Large intestine (tissue), 3 donors: ENCODE data around the gene ALKBH5. TPM values are rescaled to one million over a fixed set of nuclear protein-coding genes. Genes with fewer than 3 reads are reported as not detected.

Experiments
- DNase-seq, 2 donors: peaks; one replicate each; pipeline versions ENCODE4 v3.0.0 to v3.0.0-alpha.2; 2013
- H3K27ac ChIP-seq: one replicate; pipeline ENCODE4 v1.5.1; 2013; ENCODE audit warnings: low read length
- H3K27me3 ChIP-seq: 2 replicates; pipeline ENCODE4 v1.6.1; 2013; ENCODE audit warnings: low read length; ENCODE audit not compliant: control insufficient read depth, insufficient read depth
- H3K36me3 ChIP-seq: 2 replicates; pipeline ENCODE4 v1.6.1; 2013; ENCODE audit warnings: low read length; ENCODE audit not compliant: control insufficient read depth, insufficient read depth
- H3K4me1 ChIP-seq: one replicate; pipeline ENCODE4 v1.6.1; 2013; ENCODE audit warnings: low read length; ENCODE audit not compliant: control insufficient read depth, insufficient read depth
- H3K4me3 ChIP-seq: one replicate; pipeline ENCODE4 v1.5.1; 2013; ENCODE audit warnings: low read length
- H3K9me3 ChIP-seq: one replicate; pipeline ENCODE4 v1.6.1; 2013; ENCODE audit warnings: mild to moderate bottlenecking, low read depth, low read length, moderate library complexity; ENCODE audit not compliant: control insufficient read depth
- WGBS: methylation state at CpG from one replicate; pipeline ENCODE4 v1.1.5; 2013; ENCODE audit warnings: low lambda C conversion rate; ENCODE audit not compliant: insufficient coverage; 5-methylcytosine and 5-hydroxymethylcytosine counted together
- polyA plus RNA-seq: library from polyadenylated mRNA; unstranded; fragments of 120-200 nt; gene quantifications from one replicate; pipeline ENCODE4 v1.2.1, GENCODE V29; 2013

Gene ALKBH5
- polyA plus RNA-seq, 1 donor, result 59.0 TPM

DNA sequence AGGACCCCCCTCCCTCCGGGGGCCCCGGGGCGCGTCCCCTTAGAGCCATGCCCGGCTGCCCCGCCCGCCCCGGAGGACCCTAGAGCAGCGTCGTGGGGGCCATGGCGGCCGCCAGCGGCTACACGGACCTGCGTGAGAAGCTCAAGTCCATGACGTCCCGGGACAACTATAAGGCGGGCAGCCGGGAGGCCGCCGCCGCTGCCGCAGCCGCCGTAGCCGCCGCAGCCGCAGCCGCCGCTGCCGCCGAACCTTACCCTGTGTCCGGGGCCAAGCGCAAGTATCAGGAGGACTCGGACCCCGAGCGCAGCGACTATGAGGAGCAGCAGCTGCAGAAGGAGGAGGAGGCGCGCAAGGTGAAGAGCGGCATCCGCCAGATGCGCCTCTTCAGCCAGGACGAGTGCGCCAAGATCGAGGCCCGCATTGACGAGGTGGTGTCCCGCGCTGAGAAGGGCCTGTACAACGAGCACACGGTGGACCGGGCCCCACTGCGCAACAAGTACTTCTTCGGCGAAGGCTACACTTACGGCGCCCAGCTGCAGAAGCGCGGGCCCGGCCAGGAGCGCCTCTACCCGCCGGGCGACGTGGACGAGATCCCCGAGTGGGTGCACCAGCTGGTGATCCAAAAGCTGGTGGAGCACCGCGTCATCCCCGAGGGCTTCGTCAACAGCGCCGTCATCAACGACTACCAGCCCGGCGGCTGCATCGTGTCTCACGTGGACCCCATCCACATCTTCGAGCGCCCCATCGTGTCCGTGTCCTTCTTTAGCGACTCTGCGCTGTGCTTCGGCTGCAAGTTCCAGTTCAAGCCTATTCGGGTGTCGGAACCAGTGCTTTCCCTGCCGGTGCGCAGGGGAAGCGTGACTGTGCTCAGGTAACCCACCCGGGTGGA lies 759 bp downstream of the ALKBH5 start:
- Histone ChIP-seq H3K27me3 (no peaks in the 10 kb centered on the region), H3K27ac (peak overlapping the region; percentile 78), H3K9me3 (no peaks in the 10 kb centered on the region), H3K4me3 (peak overlapping the region; percentile 86), H3K36me3 (peaks cover 23% of the 10 kb centered on the region), H3K4me1 (peaks cover 42% of the 10 kb centered on the region)
- no CpG with 5 or more reads among the region's 92 CpGs for whole genome bisulfite sequencing
- peak; percentile 34 to 71 for DNase-seq

GRCh38 chr17:18185391-18185790 lies 1.8 kb downstream of the ALKBH5 start:
- no peaks in the 10 kb centered on the region for H3K9me3 ChIP-seq
- H3K36me3 ChIP-seq, result peaks cover 29% of the 10 kb centered on the region
- peaks cover 45% of the 10 kb centered on the region for H3K4me1 ChIP-seq
- H3K4me3 ChIP-seq, result peak overlapping the region; percentile 86
- no peak for DNase-seq
- peak overlapping the region; percentile 55 for H3K27ac ChIP-seq
- H3K27me3 ChIP-seq, result no peaks in the 10 kb centered on the region
- no CpG with 5 or more reads among the region's 3 CpGs for WGBS

DNA sequence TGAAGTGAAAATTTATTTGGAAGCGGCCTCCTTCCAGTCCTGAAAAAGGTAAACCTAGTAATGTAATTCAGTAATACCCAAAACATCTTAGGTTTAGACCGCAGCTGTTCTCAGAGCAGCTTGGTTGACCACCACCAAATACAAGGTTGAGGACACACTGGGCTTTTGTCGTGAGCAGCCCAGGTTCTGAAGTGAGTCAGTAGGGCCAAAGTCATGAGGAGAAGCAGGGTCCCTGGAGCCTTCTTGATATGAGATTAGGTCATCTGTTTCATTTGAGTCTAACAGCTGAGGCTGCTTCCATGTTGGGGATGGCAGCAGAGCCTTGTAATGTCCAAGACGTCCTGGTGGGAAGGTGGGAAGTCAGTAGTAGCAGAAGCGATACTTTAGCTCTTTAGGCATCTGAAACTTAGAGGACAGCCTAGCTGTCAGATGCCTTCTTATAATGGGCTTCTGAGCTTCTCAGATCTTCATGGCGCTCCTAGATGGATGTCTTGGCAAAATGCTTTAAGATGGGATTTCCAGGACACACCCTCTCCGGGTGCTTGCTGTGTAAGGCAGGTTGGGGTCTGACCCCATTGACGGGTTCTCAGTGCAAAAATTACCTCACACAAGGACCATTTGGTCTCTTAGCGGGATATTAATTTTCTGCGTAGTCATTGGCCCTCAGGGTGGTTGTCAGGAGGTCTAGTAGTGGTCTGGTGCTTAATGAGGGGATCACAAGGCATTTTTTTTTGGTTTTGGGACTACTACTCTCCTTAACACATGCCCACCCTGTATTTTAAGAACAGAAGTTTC lies 2.4 kb downstream of the ALKBH5 start:
- peak overlapping the region; percentile 86 for H3K4me3 ChIP-seq

GRCh38 chr17:18186627-18186982 lies 3.0 kb downstream of the ALKBH5 start:
- H3K4me1 ChIP-seq, result peaks cover 48% of the 10 kb centered on the region
- no peak for DNase-seq
- WGBS, result no CpG with 5 or more reads among the region's 1 CpG
- no peak overlapping the region for H3K27ac ChIP-seq
- H3K36me3 ChIP-seq, result peaks cover 33% of the 10 kb centered on the region
- H3K9me3 ChIP-seq, result no peaks in the 10 kb centered on the region
- H3K4me3 ChIP-seq, result peak overlapping the region; percentile 86
- no peaks in the 10 kb centered on the region for H3K27me3 ChIP-seq

More for the DNA sequence above, 2.4 kb downstream of the ALKBH5 start:
- Histone ChIP-seq H3K9me3 (no peaks in the 10 kb centered on the region), H3K27me3 (no peaks in the 10 kb centered on the region), H3K27ac (peak overlapping the region; percentile 21), H3K36me3 (peaks cover 29% of the 10 kb centered on the region), H3K4me1 (peaks cover 49% of the 10 kb centered on the region)
- 40% methylated on average over 1 of the region's 10 CpGs for WGBS
- no peak for DNase-seq

GRCh38 chr17:18187226-18187625 lies 3.6 kb downstream of the ALKBH5 start:
- no peak for DNase-seq
- H3K4me3 ChIP-seq, result peak overlapping the region; percentile 86

GRCh38 chr17:18187821-18188761 lies 4.5 kb downstream of the ALKBH5 start:
- peaks cover 33% of the 10 kb centered on the region for H3K36me3 ChIP-seq
- no peaks in the 10 kb centered on the region for H3K27me3 ChIP-seq
- no peak for DNase-seq
- no CpG with 5 or more reads among the region's 9 CpGs for WGBS
- no peaks in the 10 kb centered on the region for H3K9me3 ChIP-seq
- no peak overlapping the region for H3K27ac ChIP-seq
- peaks cover 39% of the 10 kb centered on the region for H3K4me1 ChIP-seq
- peak overlapping the region; percentile 86 for H3K4me3 ChIP-seq

More at GRCh38 chr17:18187226-18187625, 3.6 kb downstream of the ALKBH5 start:
- H3K4me1 ChIP-seq, result peaks cover 42% of the 10 kb centered on the region
- WGBS, result no CpG with 5 or more reads among the region's 2 CpGs
- H3K27me3 ChIP-seq, result no peaks in the 10 kb centered on the region
- peaks cover 33% of the 10 kb centered on the region for H3K36me3 ChIP-seq
- H3K9me3 ChIP-seq, result no peaks in the 10 kb centered on the region
- no peak overlapping the region for H3K27ac ChIP-seq

GRCh38 chr17:18190628-18191235 lies 7.1 kb downstream of the ALKBH5 start:
- peaks cover 51% of the 10 kb centered on the region for H3K36me3 ChIP-seq
- H3K27me3 ChIP-seq, result no peaks in the 10 kb centered on the region
- no peak for DNase-seq
- no peak overlapping the region for H3K27ac ChIP-seq
- H3K4me1 ChIP-seq, result peaks cover 30% of the 10 kb centered on the region
- WGBS, result no CpG with 5 or more reads among the region's 3 CpGs
- H3K4me3 ChIP-seq, result no peak overlapping the region
- H3K9me3 ChIP-seq, result no peaks in the 10 kb centered on the region

DNA sequence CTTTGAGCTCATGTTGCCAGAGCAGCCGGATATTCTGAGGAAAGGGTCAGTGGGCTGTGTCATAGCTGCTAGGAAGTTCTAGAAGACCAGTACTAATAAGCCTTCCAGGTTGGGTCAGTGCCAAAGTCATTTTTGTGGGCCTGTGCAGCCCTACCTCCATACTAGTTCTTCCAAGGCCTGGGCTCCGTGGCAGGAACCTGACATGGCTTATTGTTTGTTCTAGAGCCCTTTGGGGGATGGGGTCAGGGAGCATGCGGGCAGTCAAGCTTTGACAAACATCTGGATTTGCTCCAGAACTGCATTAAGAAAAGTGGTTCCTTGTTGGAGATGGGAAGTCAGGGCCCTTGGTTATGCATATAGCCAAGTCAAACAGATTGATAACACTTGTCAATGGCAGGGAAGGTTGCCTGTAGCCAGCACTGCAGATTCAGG lies 7.6 kb downstream of the ALKBH5 start:
- H3K4me3 ChIP-seq, result no peak overlapping the region
- H3K9me3 ChIP-seq, result no peaks in the 10 kb centered on the region
- DNase-seq, result no peak
- WGBS, result no CpG with 5 or more reads among the region's 3 CpGs
- no peaks in the 10 kb centered on the region for H3K27me3 ChIP-seq
- peaks cover 54% of the 10 kb centered on the region for H3K36me3 ChIP-seq
- H3K27ac ChIP-seq, result no peak overlapping the region
- H3K4me1 ChIP-seq, result peaks cover 26% of the 10 kb centered on the region

GRCh38 chr17:18191967-18192366 lies 8.3 kb downstream of the ALKBH5 start:
- WGBS, result no CpG with 5 or more reads among the region's 2 CpGs
- no peaks in the 10 kb centered on the region for H3K27me3 ChIP-seq
- H3K27ac ChIP-seq, result no peak overlapping the region
- no peaks in the 10 kb centered on the region for H3K9me3 ChIP-seq
- H3K4me1 ChIP-seq, result peaks cover 22% of the 10 kb centered on the region
- DNase-seq, result no peak
- H3K4me3 ChIP-seq, result no peak overlapping the region
- H3K36me3 ChIP-seq, result peaks cover 56% of the 10 kb centered on the region
